Pancreas (tissue), 10 donors: ENCODE data around the gene DNAH9. TPM values are rescaled to one million over a fixed set of nuclear protein-coding genes. Genes with fewer than 3 reads are reported as not detected.

Experiments
- ATAC-seq, 4 donors: fragments of 200-7000 bp; cut with Tn5 transposase; one replicate each; pipeline versions ENCODE4 v1.8.0 to v1.9.1; 2020; ENCODE audit warnings: mild to moderate bottlenecking in 4 of 4, moderate library complexity in 4 of 4
- DNase-seq, 6 donors: peaks; one replicate each; pipeline ENCODE4 v3.0.0-alpha.2; 2020
- FAIRE-seq: peaks from 2 replicates; lab custom pipeline; 2012; peaks lifted over from hg19 to GRCh38; lab: Jason Lieb, UNC
- H3K27ac ChIP-seq, 4 donors: fragments of 200-600 bp; sonication (generic); 1 replicate in 3 of 4; 2 replicates in 1 of 4; pipeline versions ENCODE4 v1.5.0 to v1.8.0; 2020
- H3K27me3 ChIP-seq, 4 donors: fragments of 200-600 bp; one replicate each; pipeline ENCODE4 v1.8.0; 2021
- H3K36me3 ChIP-seq, 3 donors: fragments of 200-600 bp; sonication (generic) in 1 of 3; one replicate each; pipeline versions ENCODE4 v1.5.0 to v1.8.0; 2020 to 2021
- H3K4me1 ChIP-seq, 3 donors: fragments of 200-600 bp; one replicate each; pipeline ENCODE4 v1.8.0; 2021
- H3K4me3 ChIP-seq, 4 donors: fragments of 200-600 bp; sonication (generic) in 2 of 4; one replicate each; pipeline versions ENCODE4 v1.5.0 to v1.8.0; 2020 to 2021
- H3K9me3 ChIP-seq, 4 donors: fragments of 200-600 bp; one replicate each; pipeline ENCODE4 v1.8.0; 2021
- CTCF ChIP-seq, 4 donors: fragments of 200-600 bp; sonication (generic) in 3 of 4; IDR thresholded peaks; one replicate each; pipeline versions ENCODE4 v1.5.0 to v1.8.0; 2021; ENCODE audit warnings: antibody characterized with exemption in 4 of 4
- WGBS, 2 donors: extraction: QIAGEN DNeasy Blood & Tissue Kit; methylation state at CpG; one replicate each; pipeline ENCODE4 v1.1.7; 2013; 5-methylcytosine and 5-hydroxymethylcytosine counted together
- intact Hi-C, 3 donors: fragments of 100-400 bp; cut with DNase I; formaldehyde crosslinking; loops; one replicate each; pipeline versions ENCODE4 v1.11.1 to v1.14.2; 2022
- polyA plus RNA-seq, 2 donors: library from polyadenylated mRNA; stranded (reverse); fragments of 200-250 nt; gene quantifications; one replicate each; pipeline ENCODE4 v1.2.3, GENCODE V29; 2013
- total RNA-seq, 6 donors: library from RNA; stranded (reverse); fragmentation: NEBNext Ultra II Directional in 4 of 6; extraction: Animal tissue kit (Norgen Biotek cat#: 25700) in 4 of 6; gene quantifications; one replicate each; pipeline versions ENCODE4 v1.2.1 to v1.2.4, GENCODE V29; 2021 to 2023
- donor health status: healthy with polysubstance abuse.
- donor health status: DM: no; HTN: no; CAD: no; lungs with moderate emphysema.
- donor health status: DM: no; HTN: no; CAD: no.
- donor health status: control.
- donor health status: control.
- donor health status: Bipolar disorder and iron deficiency.
- donor health status: DM: yes; HTN: yes; CAD: no.
- donor health status: DM: no; HTN: no; CAD: no.
- donor health status: DM: no; HTN: no; CAD: no.
- donor health status: DM: yes; HTN: yes; CAD: no.

DNAH9 gene
- total and polyA plus RNA-seq, 8 donors = 0.53 to 2.4 (median 1.3) TPM

GRCh38 chr17:11636771-11637170 is 38.5 kb downstream of the DNAH9 start:
- Histone ChIP-seq H3K27ac (no peak overlapping the region), H3K36me3 (no peaks in the 10 kb centered on the region), H3K27me3 (no peaks in the 10 kb centered on the region), H3K9me3 (no peaks in the 10 kb centered on the region), H3K4me3 (no peak overlapping the region), H3K4me1 (no peaks in the 10 kb centered on the region)
- no peak for ATAC-seq
- no peak for TF ChIP-seq CTCF (IDR thresholded peaks at IDR 0.05)
- intact Hi-C loops = no loop called here
- FAIRE-seq = no peak
- WGBS, 2 donors = 73 to 78% methylated on average over 5 of the region's 5 CpGs
- DNase-seq = no peak

- no peak for TF ChIP-seq CTCF (IDR thresholded peaks at IDR 0.05)
Measured at GRCh38 chr17:11637796-11638195, 39.5 kb downstream of the DNAH9 start.

GRCh38 chr17:11638700-11639265 is 40.5 kb downstream of the DNAH9 start:
- Histone ChIP-seq H3K27me3 (no peaks in the 10 kb centered on the region), H3K27ac (no peak overlapping the region), H3K9me3 (no peaks in the 10 kb centered on the region), H3K36me3 (no peaks in the 10 kb centered on the region), H3K4me3 (no peak overlapping the region), H3K4me1 (no peaks in the 10 kb centered on the region)
- WGBS, 2 donors = 84 to 86% methylated on average over 2 of the region's 2 CpGs
- ATAC-seq (no peak), FAIRE-seq (no peak), DNase-seq (no peak)
- TF ChIP-seq CTCF (IDR thresholded peaks at IDR 0.05) = no peak
- intact Hi-C loops = no loop called here

More at GRCh38 chr17:11637796-11638195, 39.5 kb downstream of the DNAH9 start:
- H3K27ac ChIP-seq = no peak overlapping the region
- H3K9me3 ChIP-seq = no peaks in the 10 kb centered on the region
- 89 to 90% methylated on average over 6 of the region's 6 CpGs for WGBS, 2 donors
- FAIRE-seq (no peak), DNase-seq (no peak), ATAC-seq (no peak)
- H3K36me3 ChIP-seq = no peaks in the 10 kb centered on the region
- intact Hi-C loops = no loop called here
- no peak overlapping the region for H3K4me3 ChIP-seq
- no peaks in the 10 kb centered on the region for H3K27me3 ChIP-seq
- no peaks in the 10 kb centered on the region for H3K4me1 ChIP-seq

- WGBS, 2 donors = 86 to 94% methylated on average over 18 of the region's 18 CpGs
- FAIRE-seq = no peak
- no peak for TF ChIP-seq CTCF (IDR thresholded peaks at IDR 0.05)
Measured at GRCh38 chr17:11639736-11640462, 41.6 kb downstream of the DNAH9 start.

GRCh38 chr17:11640463-11640814 is 42.2 kb downstream of the DNAH9 start:
- FAIRE-seq = no peak
- no peaks in the 10 kb centered on the region for H3K9me3 ChIP-seq
- no peaks in the 10 kb centered on the region for H3K36me3 ChIP-seq
- no peak for TF ChIP-seq CTCF (IDR thresholded peaks at IDR 0.05)
- no peak overlapping the region for H3K27ac ChIP-seq
- DNase-seq = no peak
- intact Hi-C loops = no loop called here
- WGBS, 2 donors = 72 to 75% methylated on average over 2 of the region's 2 CpGs
- H3K4me1 ChIP-seq = no peaks in the 10 kb centered on the region
- H3K4me3 ChIP-seq = no peak overlapping the region
- H3K27me3 ChIP-seq = no peaks in the 10 kb centered on the region
- no peak for ATAC-seq

More at GRCh38 chr17:11639736-11640462, 41.6 kb downstream of the DNAH9 start:
- H3K4me1 ChIP-seq = no peaks in the 10 kb centered on the region
- no peaks in the 10 kb centered on the region for H3K27me3 ChIP-seq
- no peaks in the 10 kb centered on the region for H3K9me3 ChIP-seq
- no peak overlapping the region for H3K4me3 ChIP-seq
- H3K36me3 ChIP-seq = no peaks in the 10 kb centered on the region
- H3K27ac ChIP-seq = no peak overlapping the region
- intact Hi-C loops = no loop called here
- ATAC-seq (no peak), DNase-seq (no peak)
